Activated CD4-positive, alpha-beta T cell treated with anti-CD3 and anti-CD28 coated beads for 1 hour (primary cell): ENCODE measurements around the gene ZCWPW1.

Experiments used
- DNase-seq: peaks from one replicate; pipeline ENCODE4 v3.0.0-alpha.2; 2020

Gene ZCWPW1

DNA sequence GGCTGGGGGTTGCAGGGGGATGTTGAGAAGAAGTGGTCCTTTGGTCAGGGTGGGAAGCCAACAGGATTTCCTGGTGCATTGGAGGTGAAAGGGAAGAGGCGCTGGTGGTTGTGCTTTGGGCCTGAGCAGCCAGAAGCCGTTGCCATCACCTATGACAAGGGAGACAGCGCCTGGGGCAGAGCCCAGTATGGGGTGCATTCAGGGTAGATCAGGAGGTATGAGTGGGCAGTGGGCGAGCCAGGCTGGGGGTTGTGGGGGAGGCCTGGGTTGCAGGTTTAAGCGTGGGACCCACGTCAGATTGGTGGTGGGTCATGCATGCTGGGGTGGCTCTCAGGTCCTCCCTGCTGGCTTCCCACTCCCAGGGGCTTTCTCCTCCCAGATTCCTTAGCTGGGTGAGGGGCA is 76.8 kb downstream of the ZCWPW1 start:
- DNase-seq: no peak
